ENCODE measurements around the gene RPIA.
"Not testable (repeated sequence)": the region's sequence is repeated elsewhere in the genome, so short reads cannot be mapped to it uniquely, and the experiment has no call there.

RPIA gene

DNA sequence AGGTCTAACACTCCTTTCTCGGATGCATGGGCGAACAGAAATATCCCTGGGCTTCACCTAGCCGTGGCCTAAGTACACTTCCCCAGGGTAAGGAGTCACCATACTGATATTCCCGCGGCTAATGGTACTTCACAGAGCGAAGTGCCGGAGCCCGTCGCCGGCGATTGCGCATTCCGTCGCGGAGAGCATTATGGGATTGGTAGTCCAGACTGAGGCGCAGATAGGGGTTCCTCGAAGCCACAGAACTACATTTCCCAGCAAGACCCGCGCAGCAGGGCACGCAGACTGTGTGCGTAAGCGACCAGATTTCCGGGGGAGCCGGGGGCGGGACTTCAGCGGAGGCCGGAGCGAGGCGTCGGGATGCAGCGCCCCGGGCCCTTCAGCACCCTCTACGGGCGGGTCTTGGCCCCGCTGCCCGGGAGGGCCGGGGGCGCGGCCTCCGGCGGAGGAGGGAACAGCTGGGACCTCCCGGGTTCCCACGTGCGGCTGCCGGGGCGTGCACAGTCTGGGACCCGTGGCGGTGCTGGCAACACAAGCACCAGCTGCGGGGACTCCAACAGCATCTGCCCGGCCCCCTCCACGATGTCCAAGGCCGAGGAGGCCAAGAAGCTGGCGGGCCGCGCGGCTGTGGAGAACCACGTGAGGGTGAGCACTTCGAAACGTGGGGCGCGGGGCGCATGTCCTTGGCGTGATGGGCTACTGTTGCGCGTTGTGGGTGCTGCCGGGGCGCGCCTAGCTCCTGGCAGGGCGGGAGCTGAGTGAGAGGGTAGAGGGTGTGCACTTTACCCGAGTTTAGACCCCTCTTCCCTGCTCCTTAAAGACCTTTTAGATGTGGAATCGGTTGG lies at the start of gene RPIA:
TSS of gene RPIA (plus strand) at position 335 of the 845 bp plus-strand sequence. CDS start at position 361, 26 bp downstream.
- peak; percentile 96 for DNase-seq

DNA sequence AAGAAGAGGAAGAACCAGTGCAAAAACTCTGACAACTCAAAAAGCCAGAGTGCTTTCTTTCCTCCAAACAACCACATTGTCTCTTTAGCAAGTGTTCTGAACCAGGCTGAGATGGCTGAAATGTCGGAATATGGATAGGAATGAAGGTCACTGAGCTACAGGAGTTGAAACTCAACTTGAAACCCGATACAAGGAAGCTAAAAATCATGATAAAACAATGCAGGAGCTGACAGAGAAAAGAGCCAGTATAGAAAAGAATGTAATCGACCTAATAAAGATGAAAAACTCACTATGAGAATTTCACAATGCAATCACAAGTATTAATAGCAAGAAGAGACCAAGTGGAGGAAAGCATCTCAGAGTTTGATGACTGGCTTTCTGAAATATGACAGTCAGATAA lies 49.2 kb upstream of the RPIA start:
- no peak for DNase-seq

DNA sequence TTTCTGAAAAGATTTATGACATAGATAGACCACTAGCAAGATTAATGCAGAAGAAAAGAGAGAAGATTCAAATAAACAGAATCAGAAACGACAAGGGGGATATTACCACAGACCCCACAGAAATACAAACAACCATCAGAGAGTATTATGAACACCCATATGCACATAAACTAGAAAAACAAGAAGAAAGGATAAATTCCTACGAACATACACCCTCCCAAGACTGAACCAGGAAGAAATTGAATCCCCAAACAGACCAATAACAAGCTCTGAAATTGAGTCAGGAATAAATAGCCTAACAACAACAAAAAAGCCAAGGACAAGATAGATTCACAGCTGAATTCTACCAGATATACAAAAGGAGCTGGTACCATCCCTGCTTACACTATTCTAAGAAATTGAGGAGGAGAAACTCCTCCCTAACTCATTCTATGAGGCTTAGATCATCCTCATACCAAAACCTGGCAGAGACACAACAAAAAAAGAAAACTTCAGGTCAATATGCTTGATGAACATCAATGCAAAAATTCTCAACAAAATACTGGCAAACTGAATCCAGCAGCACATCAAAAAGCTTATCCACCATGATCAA lies 46.1 kb upstream of the RPIA start:
- not testable (repeated sequence) for DNase-seq

DNA sequence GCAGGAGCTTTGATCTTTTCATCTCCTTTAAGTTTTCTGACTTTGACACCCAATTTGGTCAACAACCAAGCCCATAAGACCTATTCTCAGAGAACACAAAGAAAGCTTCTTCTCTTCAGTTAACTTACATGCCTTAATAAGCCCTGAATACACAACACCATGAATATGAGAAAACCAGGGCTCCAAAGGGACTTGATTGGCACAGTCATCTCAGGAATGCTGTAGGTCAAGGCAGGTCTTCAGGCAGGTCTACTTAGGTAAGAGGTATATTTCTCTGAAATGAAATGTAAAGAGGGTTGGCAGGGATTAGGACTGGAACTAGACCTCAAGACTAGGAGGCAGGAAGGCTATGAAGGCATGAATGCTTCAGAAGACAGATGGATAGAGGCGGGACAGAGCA lies 39.8 kb upstream of the RPIA start:
- no peak for DNase-seq

DNA sequence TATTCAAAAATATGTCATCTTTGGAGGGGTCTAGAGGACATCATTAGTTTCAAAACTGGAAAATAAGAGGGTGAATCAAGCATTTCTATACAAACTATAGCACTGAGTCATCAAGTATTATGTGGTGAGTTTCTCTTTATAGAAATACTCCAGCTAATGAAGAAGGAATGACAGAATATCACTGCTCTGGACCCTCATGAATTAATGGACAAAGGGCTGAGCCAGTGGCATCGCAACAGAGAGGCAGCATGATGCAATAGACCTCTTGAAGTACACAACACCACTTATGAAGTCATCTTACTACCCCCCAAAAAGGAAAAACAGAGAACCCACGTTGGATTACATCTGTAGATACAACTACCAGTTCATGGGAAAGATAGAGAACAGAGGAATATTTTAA lies 36.8 kb upstream of the RPIA start:
- DNase-seq, result no peak

DNA sequence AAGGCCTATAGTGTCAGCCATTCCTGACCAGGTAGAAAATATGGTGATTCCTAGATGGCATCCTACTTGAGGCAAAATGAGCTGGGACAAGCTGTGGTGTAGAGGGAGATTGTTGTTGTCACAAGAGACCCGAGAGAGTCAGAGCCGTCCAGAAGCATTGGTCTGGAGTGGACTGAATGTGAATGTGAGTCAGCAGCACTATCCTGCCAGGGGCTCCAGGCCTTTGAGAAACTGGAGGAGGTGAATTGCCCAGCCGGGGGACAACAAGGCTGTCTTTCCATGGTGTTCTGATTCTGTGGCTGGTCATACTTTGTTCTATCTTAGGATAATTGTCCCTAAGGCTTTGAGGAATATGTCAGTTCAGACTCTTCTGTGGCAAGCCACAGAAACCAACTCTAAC lies 34.8 kb upstream of the RPIA start:
- no peak for DNase-seq

DNA sequence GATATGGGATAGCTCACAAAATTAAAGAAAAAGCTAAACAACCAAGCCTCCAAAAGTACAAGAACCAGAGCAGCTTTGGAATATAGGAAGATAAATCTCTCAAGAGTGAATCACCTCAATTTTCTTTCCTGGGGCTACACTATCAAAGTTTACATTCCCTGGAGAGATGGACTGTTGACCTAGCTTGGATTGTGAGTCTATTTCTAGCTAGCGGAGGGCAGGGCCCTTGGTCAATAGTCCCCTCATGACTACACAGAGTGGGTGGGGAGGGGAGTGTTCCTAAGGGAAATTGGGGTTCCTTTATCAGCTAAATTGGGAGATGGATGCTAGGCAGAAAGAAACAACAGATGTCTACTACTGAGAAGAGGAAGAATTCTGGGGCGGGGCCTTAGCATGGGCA lies 34.3 kb upstream of the RPIA start:
- no peak for DNase-seq

DNA sequence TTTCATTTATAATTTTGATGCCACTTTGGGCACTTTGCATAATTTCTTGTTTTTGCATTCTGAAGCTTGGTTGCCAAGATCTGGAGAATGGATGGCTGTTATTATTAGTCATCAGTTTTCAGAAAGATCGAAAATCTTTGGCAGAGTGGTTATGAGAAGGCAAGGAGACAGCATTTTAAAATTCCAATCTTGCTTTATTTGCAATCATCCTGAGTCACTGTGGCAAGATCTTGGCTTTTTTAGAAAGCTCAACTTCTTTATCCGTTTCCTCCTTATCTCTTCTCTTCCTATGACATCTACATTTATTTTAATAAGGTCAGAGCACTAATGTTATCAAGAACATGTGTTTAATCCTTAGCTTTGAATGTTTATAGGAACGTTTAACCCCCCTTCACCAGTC lies 33.1 kb upstream of the RPIA start:
- DNase-seq, result peak; percentile 21

DNA sequence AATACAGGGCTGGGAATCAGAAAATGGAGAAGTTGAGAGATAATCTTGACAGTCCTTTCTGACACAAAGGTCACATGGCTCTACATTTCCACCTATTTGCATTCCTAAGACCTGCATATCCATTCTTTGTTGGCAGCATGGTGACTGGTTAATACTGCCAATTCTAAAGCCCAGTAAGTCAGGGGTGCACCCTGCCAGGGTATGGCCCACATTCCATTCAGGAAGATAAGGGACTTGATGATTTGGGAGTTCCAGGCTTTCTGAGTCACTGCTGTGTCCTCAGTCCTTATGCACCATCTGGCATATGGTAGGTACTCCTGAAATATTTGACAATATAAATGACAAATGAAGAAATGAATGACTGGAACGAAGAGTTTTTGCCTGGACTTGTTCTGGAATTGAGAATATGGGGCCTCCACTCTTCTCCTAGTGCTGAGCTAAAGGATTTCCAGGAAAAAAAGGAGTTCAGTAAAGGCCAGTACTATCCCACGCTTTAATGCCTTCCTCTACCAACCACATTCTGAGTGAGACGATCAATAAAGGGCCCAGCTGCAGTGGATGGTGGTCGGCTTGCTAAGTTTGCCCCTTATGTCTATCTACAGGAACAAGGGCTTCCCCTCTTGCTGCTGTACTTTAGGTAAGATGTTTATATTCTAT lies 32.5 kb upstream of the RPIA start:
- peak; percentile 21 for DNase-seq

DNA sequence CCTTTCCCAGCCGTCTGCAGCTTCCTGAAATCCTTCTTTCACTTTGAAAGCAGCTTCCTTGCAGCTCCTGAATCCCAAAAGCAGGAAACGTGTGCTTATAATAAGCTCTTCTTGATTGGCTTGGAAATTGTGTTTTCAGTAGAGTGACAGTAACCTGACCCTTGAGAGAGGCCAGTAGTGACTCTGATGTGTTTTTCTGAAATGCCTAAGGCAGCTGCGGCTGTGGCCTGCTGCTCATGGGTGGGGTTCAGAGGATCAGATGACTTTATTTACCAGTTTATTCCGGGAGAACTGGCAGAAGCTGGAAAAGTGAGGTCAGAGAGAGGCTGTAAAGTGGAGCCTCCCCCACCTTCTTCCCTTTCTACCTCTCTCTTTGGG lies 31.9 kb upstream of the RPIA start:
- no peak for DNase-seq

DNA sequence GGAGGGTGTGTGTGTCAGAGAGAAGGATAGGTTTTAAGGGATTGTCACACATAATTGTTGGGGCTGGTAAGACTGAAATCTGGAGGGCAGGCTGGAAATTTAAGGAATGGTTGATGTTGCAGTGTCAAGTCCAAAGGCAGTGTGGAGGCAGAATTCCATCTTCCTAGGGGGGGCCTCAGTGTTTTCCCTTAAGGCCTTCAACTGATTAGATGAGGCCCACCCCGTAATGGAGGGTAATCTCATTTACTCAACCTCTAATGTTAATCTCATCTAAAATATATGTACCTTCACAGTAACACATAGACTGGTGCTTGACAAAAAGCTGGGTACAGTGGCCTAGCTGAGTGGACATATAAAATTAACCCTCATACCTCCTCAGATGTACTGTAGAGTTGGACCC lies 30.9 kb upstream of the RPIA start:
- no peak for DNase-seq

DNA sequence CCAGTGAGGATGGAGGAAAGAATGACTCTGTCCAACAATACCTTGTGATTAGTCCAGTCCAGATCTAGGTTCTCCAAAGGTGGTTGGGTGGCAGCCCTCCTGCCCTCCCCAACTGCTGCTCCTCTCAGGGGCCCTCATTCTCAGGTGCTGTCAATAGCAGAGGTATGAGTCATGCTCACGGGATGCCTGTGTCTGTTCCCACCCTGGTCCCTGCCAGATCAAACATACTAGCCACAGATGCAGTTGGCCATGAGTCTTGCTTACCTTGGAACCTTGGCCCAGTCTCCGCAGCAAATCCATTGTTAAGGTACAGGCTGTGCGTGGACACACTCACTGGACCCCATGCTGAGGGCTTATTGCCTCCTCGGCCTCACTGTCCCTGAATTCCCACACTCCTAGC lies 24.9 kb upstream of the RPIA start:
- no peak for DNase-seq

DNA sequence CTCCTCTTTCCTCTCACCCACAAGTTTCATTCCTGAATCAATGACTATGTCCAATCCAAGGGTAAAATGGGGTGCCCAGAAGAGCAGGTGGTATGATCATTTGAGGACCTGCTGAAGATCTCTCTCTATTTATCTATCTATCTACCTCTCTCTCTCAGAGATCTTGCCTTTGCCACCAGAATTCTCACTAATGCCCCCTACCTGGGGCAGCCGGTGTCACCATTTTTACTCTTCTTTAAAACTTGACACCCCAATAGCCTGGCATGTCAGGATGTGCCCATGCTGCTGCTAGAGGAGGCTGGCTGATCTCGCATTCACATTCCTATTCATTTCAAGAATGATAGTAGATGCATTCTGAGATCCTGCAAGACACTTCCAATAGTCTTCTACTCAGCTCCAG lies 24.3 kb upstream of the RPIA start:
- no peak for DNase-seq

DNA sequence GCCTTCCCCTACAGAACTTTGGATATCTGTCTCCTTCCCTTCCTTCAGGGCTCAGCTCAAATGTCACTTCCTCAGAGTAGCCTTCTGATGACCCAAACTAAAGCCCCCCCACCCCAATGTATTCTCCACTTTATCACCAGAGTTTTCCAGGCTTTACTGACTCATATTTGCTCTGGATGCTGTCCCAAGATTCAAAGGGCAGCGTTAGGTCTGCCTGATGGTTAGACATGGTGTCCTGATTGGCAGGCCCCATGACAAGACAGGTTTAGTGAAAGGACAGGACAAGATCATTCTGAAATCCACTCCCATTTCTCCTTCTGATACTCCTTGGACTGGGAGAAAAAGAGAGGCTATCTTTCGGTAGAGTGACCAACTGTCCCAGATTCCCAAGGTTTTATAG lies 22.6 kb upstream of the RPIA start:
- DNase-seq, result no peak

DNA sequence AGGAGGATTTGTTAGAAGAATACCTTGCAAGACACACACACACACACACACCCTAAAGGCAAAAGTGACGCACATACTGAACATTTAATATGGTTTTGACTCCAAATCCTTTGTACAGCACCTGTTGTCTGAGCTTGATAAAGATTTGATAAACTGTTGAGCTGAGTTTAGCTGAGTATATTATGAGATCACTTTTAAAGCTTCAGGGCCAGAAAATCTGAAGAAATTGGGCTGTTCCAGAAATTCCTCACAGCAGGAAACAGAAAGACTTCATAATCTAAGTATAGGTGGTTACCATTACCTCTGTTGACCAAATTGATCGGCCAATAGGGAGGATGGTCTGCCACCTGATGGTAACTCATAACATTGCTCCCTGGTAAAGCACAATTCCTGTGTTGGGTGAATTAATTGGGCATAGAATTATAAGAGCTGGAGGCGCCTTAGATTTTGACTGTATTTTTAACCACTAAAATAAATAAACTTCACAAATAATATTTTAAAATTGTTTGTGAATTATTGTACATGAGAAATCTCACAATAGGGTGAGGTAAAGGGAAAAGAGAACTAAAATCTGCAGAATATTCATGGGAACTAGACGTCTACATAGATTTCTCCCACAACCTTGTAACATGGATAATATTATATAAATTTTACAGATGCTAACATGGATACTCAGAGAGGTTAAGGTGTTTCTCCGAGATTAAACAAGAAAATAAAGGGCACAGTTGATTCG lies 21.8 kb upstream of the RPIA start:
- DNase-seq, result peak; percentile 51

DNA sequence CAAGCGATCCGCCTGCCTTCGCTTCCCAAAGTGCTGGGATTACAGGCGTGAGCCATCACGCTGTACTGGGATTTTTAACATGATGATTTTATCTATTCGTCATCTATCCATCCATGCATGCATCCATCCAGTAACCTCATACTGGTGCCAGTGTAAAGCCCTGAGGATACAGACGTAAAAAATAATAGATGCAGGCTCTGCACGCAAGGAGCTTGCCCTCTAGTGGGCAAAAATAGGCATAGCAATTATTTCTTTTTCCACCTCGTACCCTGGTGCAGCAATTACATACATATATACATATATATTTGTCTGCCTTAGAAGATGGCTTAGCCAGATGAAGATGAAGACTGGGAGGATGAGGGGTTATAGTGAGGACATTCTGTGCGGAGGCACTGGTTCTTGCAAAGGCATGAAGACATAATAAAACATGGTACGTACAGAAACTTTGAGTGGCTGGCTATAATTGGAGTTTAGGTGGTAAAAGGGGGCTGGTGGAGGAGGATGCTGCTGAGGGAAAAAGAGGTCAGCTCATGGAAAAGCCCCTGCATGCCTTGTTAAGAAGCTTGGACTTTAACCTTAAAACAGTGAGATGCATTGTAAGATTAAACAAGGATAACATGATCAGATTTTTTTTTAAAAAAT lies 19.6 kb upstream of the RPIA start:
- peak; percentile 69 for DNase-seq

DNA sequence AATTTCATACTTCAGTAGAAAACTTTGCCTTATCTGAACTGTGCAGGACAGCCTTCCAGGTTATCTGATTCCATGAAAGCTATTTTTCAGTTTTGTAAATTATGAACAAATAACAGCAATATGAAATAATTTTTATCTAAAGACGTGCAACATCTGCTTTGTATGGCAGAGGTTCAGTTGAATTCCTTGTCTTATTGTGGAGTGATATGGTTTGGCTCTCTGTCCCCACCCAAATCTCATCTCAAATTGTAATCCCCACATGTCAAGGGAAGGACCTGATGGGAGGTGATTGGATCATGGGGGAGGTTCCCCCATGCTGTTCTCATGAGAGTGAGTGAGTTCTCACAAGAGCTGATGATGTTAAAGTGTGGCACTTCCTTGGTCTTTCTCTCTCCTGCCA lies 18.1 kb upstream of the RPIA start:
- no peak for DNase-seq

DNA sequence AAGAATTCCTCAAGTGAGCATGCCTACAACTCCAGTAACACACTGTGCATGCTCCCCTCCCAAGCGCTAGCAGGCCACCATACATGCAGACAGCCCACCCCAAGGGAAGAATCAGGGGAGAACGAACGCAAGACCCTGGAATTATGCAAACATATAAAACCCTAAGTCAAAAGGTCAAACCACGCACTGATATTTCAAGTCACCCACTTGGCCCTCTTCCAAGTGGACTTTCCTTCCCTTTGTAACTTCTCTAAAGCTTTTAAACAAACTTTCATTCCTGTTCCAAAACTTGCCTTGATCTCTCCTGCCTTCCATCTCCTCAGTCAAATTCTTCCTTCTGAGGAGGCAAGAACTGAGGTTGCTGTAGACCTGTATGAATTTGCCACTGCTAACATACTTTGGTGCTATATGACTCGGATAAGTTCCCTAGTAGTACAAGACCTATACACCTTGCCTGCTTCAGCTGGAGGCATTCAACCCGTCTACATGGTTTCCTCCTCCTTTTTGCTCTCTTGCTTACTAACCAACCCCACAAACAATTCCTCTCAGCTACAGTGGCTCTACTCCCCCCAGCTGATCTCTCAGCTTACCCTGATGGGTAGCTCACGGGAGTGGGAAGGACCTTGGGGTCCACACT lies 11.1 kb upstream of the RPIA start:
- DNase-seq, result no peak

DNA sequence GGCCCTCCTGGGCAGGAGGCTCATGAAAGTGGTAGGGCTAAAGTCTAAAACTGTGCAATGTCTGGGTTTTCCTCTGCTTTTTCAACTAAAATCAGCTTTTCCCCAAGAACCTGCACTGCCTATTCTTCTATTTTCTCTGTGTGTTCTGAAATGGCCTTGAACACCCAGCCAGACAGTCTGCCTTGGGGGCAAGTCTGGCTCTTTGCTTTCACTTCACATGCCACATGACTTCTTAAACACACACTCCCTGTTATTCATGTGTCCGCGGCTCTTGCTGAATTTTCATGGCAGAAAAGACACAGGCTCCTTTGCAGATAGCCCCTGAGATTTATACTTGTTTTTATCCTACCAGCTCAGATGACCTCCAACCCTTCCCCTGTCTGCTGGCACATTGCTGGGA lies 10.6 kb upstream of the RPIA start:
- no peak for DNase-seq

DNA sequence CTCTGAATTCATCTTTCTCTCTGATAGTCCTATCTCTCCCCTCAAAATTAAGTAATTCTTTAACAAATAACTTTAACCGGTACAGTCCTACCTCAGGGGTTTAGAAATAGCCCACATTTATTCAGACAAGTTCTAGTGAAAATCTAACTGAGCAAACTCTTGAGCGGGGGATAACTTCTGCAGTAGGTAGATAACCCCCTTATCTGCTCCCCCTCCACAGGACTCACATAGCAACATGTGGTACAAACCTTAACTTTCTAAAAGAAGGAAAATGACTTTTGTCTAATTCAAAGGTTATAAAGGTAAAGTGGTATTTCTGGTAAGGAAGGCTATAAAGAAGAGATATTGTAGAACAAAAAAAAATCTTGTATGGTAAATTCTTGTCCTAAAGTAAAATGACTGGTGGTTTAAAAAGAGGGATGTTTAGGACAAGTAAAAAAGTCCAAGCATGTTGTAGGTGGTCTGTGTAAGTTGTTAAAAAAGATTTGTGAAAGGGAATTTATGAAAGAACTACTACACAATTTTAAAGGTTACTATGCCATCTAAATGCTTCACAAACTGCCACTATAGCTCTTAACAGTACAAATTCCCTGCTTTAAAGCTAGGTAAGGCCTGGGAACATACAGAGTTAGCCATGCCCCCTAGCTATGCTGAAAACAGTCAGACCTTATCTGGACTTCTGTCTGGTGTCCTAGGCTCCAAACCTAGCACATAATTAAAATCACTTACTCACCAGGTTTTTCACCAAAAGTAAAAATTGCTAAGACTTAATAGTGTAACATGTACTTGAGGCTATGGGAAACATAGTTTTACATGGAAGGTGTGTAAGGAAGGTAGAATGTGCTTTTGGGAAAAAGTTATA lies 8.1 kb upstream of the RPIA start:
- DNase-seq, result peak; percentile 34

DNA sequence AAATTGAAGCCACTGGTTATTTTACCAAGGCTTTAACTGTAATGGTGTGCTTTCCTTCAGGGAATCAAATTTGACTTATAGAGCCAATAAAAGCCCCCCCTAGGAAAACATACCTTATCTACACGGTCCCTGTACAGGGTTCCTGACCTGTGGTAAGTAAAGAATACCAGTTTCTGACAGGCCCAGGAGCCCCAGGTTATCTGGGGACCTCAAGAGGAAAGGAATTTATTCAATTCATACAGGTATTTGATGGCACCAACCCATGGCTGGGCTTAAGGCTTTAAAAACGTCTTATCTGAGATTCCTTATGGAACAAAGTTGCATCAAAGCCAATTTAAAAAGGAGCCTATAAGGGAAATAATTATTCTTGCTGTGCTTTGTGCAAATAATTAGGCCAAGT lies 7.0 kb upstream of the RPIA start:
- no peak for DNase-seq

DNA sequence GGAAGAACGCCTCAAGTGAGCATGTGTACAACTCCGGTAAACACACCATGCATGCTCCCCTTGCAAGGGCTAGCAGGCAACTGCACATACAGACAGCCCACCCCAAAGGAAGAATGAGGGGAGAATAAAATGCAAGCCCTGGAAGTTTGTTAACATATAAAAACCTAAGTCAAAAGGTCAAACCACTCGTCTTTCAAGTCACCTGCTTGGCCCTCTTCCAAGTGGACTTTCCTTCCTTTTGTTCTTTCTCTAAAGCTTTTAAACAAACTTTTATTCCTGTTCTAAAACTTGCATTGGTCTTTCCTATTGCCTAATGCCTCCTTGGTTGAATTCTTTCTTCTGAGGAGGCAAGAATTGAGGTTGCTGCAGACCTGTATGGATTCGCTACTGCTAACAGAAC lies 5.2 kb upstream of the RPIA start:
- DNase-seq, result no peak

Data from OCI-M1 (cell line).